ENCODE results near the gene KPNB1.

- TF ChIP-seq EZH2 (IDR thresholded peaks at IDR 0.05; ENCODE audit: insufficient read depth, poor library complexity, severe bottlenecking) (no peak), EZH2phosphoT487 (IDR thresholded peaks at IDR 0.05; ENCODE audit: insufficient read depth, low read depth) (no peak)
Observed at GRCh38 chr17:47629826-47630225, 19.9 kb upstream of the KPNB1 start.
